HUES6 (cell line): ENCODE data around the gene PXYLP1.

Experiments
- H3K27ac ChIP-seq: 2 replicates; pipeline ENCODE4 v1.7.0; 2013; ENCODE audit warnings: low read depth, mild to moderate bottlenecking, low read length, inconsistent platforms
- H3K27me3 ChIP-seq: 2 replicates; pipeline ENCODE4 v1.6.1; 2013; ENCODE audit warnings: low read length; ENCODE audit not compliant: control insufficient read depth, insufficient read depth
- H3K36me3 ChIP-seq: 2 replicates; pipeline ENCODE4 v1.6.1; 2013; ENCODE audit warnings: low read length; ENCODE audit not compliant: control insufficient read depth, insufficient read depth
- H3K4me1 ChIP-seq: 2 replicates; pipeline ENCODE4 v1.6.1; 2013; ENCODE audit warnings: low read length; ENCODE audit not compliant: control insufficient read depth, insufficient read depth
- H3K4me3 ChIP-seq: 2 replicates; pipeline ENCODE4 v1.5.1; 2013; ENCODE audit warnings: low read depth, low read length
- H3K9ac ChIP-seq: one replicate; pipeline ENCODE4 v1.6.1; 2013; ENCODE audit warnings: mild to moderate bottlenecking, low read length
- H3K9me3 ChIP-seq: 2 replicates; pipeline ENCODE4 v1.6.1; 2013; ENCODE audit warnings: low read depth, low read length; ENCODE audit not compliant: control insufficient read depth, insufficient read depth

The PXYLP1 gene

GRCh38 chr3:141302364-141303141, 70.9 kb downstream of the PXYLP1 start:
- no peaks in the 10 kb centered on the region for H3K4me1 ChIP-seq
- H3K9me3 ChIP-seq, result peaks cover 4% of the 10 kb centered on the region; the same call in 1 of the 2 replicates
- 0 out of 2 replicates have a peak, but pooled peaks cover 2% of the 10 kb centered on the region for H3K27me3 ChIP-seq
- H3K4me3 ChIP-seq, result no peak overlapping the region
- no peaks in the 10 kb centered on the region for H3K36me3 ChIP-seq
- no peak overlapping the region for H3K9ac ChIP-seq
- no peak overlapping the region for H3K27ac ChIP-seq

- Histone ChIP-seq H3K27me3 (peaks cover 11% of the 10 kb centered on the region), H3K27ac (no peak overlapping the region), H3K9ac (no peak overlapping the region), H3K4me3 (no peak overlapping the region), H3K4me1 (no peaks in the 10 kb centered on the region), H3K9me3 (peaks cover 4% of the 10 kb centered on the region; the same call in 1 of the 2 replicates), H3K36me3 (no peaks in the 10 kb centered on the region)
These were observed 72.0 kb downstream of the PXYLP1 start for GRCh38 chr3:141303481-141304223.

GRCh38 chr3:141305436-141305835, 73.8 kb downstream of the PXYLP1 start:
- Histone ChIP-seq H3K4me3 (no peak overlapping the region), H3K27me3 (peaks cover 11% of the 10 kb centered on the region), H3K27ac (no peak overlapping the region), H3K36me3 (no peaks in the 10 kb centered on the region), H3K9ac (no peak overlapping the region), H3K9me3 (peaks cover 4% of the 10 kb centered on the region; the same call in 1 of the 2 replicates), H3K4me1 (no peaks in the 10 kb centered on the region)

GRCh38 chr3:141306276-141306675, 74.7 kb downstream of the PXYLP1 start:
- Histone ChIP-seq H3K4me3 (no peak overlapping the region), H3K27ac (no peak overlapping the region), H3K4me1 (peaks cover 4% of the 10 kb centered on the region; the same call in 1 of the 2 replicates), H3K36me3 (no peaks in the 10 kb centered on the region), H3K27me3 (peaks cover 11% of the 10 kb centered on the region), H3K9me3 (peaks cover 2% of the 10 kb centered on the region; the same call in 1 of the 2 replicates), H3K9ac (no peak overlapping the region)

- H3K4me3 ChIP-seq, result no peak overlapping the region
- H3K36me3 ChIP-seq, result no peaks in the 10 kb centered on the region
- no peaks in the 10 kb centered on the region for H3K9me3 ChIP-seq
- H3K9ac ChIP-seq, result no peak overlapping the region
- peaks cover 5% of the 10 kb centered on the region for H3K4me1 ChIP-seq
- H3K27ac ChIP-seq, result no peak overlapping the region
- peaks cover 11% of the 10 kb centered on the region for H3K27me3 ChIP-seq
These were observed 75.3 kb downstream of the PXYLP1 start for GRCh38 chr3:141306922-141307321.

GRCh38 chr3:141307351-141308059, 75.9 kb downstream of the PXYLP1 start:
- Histone ChIP-seq H3K4me1 (peaks cover 11% of the 10 kb centered on the region), H3K36me3 (no peaks in the 10 kb centered on the region), H3K9me3 (no peaks in the 10 kb centered on the region), H3K4me3 (no peak overlapping the region), H3K27me3 (peaks cover 11% of the 10 kb centered on the region), H3K27ac (no peak overlapping the region), H3K9ac (no peak overlapping the region)

GRCh38 chr3:141308588-141309218, 77.1 kb downstream of the PXYLP1 start:
- no peaks in the 10 kb centered on the region for H3K9me3 ChIP-seq
- H3K9ac ChIP-seq, result no peak overlapping the region
- peaks cover 11% of the 10 kb centered on the region for H3K4me1 ChIP-seq
- H3K27ac ChIP-seq, result no peak overlapping the region
- no peak overlapping the region for H3K4me3 ChIP-seq
- H3K36me3 ChIP-seq, result no peaks in the 10 kb centered on the region
- H3K27me3 ChIP-seq, result peaks cover 11% of the 10 kb centered on the region

GRCh38 chr3:141311170-141311495, 79.5 kb downstream of the PXYLP1 start:
- peaks cover 11% of the 10 kb centered on the region for H3K27me3 ChIP-seq
- no peaks in the 10 kb centered on the region for H3K9me3 ChIP-seq
- peak overlapping the region; percentile 96 for H3K4me3 ChIP-seq
- peaks cover 11% of the 10 kb centered on the region for H3K4me1 ChIP-seq
- H3K9ac ChIP-seq, result peak overlapping the region; percentile 65
- H3K27ac ChIP-seq, result no peak overlapping the region
- no peaks in the 10 kb centered on the region for H3K36me3 ChIP-seq

GRCh38 chr3:141311496-141312353, 80.1 kb downstream of the PXYLP1 start:
- H3K4me3 ChIP-seq, result peak overlapping the region; percentile 96
- peaks cover 11% of the 10 kb centered on the region for H3K4me1 ChIP-seq
- no peaks in the 10 kb centered on the region for H3K36me3 ChIP-seq
- H3K9ac ChIP-seq, result peak overlapping the region; percentile 65
- peaks cover 11% of the 10 kb centered on the region for H3K27me3 ChIP-seq
- no peak overlapping the region for H3K27ac ChIP-seq
- H3K9me3 ChIP-seq, result no peaks in the 10 kb centered on the region
